GM18511 (cell line): ENCODE data around the gene NEO1.

Source experiments
- ATAC-seq: cut with Tn5 transposase; IDR thresholded peaks from one replicate; pipeline ENCODE4 v1.9.1; 2021; ENCODE audit warnings: mild to moderate bottlenecking, moderate library complexity; ENCODE audit not compliant: unreplicated experiment

NEO1 gene

DNA sequence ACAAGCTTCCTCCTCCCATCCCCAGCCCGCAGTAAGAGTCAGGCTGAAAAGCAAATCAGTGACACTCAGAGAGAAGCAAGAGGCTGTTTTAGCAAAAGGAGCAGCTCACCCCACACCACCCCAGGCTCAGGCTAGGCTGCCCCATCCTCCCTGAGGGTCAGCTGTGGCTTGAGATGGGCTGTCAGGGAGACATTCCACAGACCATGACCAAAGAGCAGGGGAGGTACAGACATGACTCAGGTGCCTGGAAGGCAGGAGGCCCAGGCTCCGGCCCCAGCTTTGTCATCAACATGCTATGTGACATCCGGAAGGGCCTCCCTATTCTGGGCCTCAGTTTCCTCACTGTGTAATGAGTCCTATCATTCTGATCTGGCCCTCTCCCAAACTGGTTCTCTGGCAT lies 291.8 kb downstream of the NEO1 start:
- no peak for ATAC-seq

GRCh38 chr15:73345658-73346057 lies 293.4 kb downstream of the NEO1 start:
- ATAC-seq = no peak

- no peak for ATAC-seq
These were observed 294.6 kb downstream of the NEO1 start for GRCh38 chr15:73346735-73347312.

DNA sequence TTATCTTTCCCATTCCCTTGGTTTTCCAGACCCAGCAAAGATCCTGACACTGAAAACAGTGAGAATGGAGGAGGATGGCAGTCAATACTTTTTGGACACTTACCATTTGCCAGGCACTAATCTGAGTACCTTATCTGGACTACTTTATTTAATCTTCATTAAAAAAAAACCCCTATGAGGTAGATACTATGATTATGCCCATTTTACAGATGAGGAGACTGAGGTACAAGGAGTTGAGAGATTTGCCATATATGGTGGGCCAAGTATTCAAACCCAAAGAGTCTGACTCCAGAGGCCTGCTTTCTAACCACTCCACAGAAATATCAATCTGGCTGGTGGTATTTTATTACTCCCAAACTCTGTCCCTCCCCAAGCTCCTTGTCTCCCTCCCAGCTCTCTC lies 296.9 kb downstream of the NEO1 start:
- ATAC-seq = no peak

DNA sequence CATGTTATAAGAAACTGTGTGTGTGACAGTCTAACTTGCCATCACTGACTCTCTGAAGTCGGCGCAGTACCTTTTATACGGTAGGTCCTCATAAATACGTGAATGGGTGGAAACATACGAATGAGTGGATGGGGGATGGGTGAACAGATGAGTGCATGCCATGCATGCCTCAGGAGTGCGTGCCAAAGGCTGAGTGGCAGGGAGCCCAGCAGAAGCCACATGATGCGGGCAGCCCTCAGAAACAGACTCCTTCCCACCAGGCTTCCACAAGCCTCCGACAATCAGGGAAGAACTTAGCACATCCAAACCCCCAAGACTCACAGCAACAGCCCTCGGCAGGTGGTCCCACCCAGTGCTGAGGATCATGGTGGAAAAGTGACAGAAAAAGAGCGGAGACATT lies 299.8 kb downstream of the NEO1 start:
- no peak for ATAC-seq

DNA sequence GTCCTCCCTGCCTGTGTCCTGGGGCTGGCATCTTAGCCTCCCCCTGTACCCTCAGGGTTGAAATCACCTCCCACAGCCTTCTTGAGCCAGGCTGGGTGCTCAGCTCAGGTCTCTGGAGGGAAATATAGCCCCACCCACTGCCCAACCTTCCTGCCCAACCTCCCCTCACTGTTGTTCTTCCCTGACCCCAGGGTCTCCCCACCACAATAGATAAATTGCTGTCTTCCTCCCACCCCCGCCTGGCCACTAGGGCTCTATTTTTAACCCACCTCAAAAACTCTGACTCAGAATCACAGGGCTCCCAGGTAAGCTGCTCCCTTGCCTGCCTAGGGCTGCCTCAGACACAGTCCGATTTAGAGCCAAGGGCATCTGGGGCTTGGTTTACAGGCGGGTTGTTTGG lies 301.5 kb downstream of the NEO1 start:
- no peak for ATAC-seq

- ATAC-seq = no peak
These were observed 302.0 kb downstream of the NEO1 start for GRCh38 chr15:73354241-73354640.
